Stimulated activated CD4-positive, alpha-beta T cell treated with anti-CD3 and anti-CD28 coated beads, Interleukin-1b, Interleukin-23, amount 100 ng/mL, for 48 hours (primary cell): ENCODE measurements around the gene ASXL1.

Experiments used
- DNase-seq: peaks from one replicate; pipeline ENCODE4 v3.0.0-alpha.2; 2020

ASXL1 gene

GRCh38 chr20:32411955-32412706, 54.0 kb downstream of the ASXL1 start:
- DNase-seq, result no peak

- DNase-seq, result no peak
Observed at GRCh38 chr20:32415494-32415893, 57.4 kb downstream of the ASXL1 start.

- no peak for DNase-seq
Observed at GRCh38 chr20:32416206-32416605, 58.1 kb downstream of the ASXL1 start.

- DNase-seq, result no peak
Observed at GRCh38 chr20:32418376-32418775, 60.2 kb downstream of the ASXL1 start.

GRCh38 chr20:32421290-32421689, 63.2 kb downstream of the ASXL1 start:
- no peak for DNase-seq

- no peak for DNase-seq
Observed at GRCh38 chr20:32427996-32428395, 69.9 kb downstream of the ASXL1 start.

GRCh38 chr20:32429343-32429742, 71.2 kb downstream of the ASXL1 start:
- DNase-seq, result no peak

GRCh38 chr20:32429745-32430360, 71.7 kb downstream of the ASXL1 start:
- no peak for DNase-seq

- no peak for DNase-seq
Observed at GRCh38 chr20:32431457-32431856, 73.3 kb downstream of the ASXL1 start.

- DNase-seq, result no peak
Observed at GRCh38 chr20:32432277-32432676, 74.1 kb downstream of the ASXL1 start.

GRCh38 chr20:32433311-32434021, 75.3 kb downstream of the ASXL1 start:
- DNase-seq, result no peak

- no peak for DNase-seq
Observed at GRCh38 chr20:32434434-32434833, 76.3 kb downstream of the ASXL1 start.

GRCh38 chr20:32435449-32436107, 77.4 kb downstream of the ASXL1 start:
- DNase-seq, result no peak

GRCh38 chr20:32436142-32436861, 78.2 kb downstream of the ASXL1 start:
- no peak for DNase-seq

- DNase-seq, result no peak
Observed at GRCh38 chr20:32436968-32437367, 78.8 kb downstream of the ASXL1 start.

GRCh38 chr20:32437391-32438074, 79.4 kb downstream of the ASXL1 start:
- peak; percentile 21 for DNase-seq

GRCh38 chr20:32438331-32438858, 80.3 kb downstream of the ASXL1 start:
- DNase-seq, result no peak

- peak; percentile 59 for DNase-seq
Observed at GRCh38 chr20:32439132-32439829, 81.2 kb downstream of the ASXL1 start.

- DNase-seq, result no peak
Observed at GRCh38 chr20:32440069-32440757, 82.1 kb downstream of the ASXL1 start.

- DNase-seq, result no peak
Observed at GRCh38 chr20:32440758-32441078, 82.6 kb downstream of the ASXL1 start.

- DNase-seq, result no peak
Observed at GRCh38 chr20:32441638-32442037, 83.5 kb downstream of the ASXL1 start.
